GM21576 (cell line): ENCODE data around the gene MAP3K4.

Experiments
- ATAC-seq: cut with Tn5 transposase; IDR thresholded peaks from one replicate; pipeline ENCODE4 v1.9.1; 2021; ENCODE audit warnings: mild to moderate bottlenecking, moderate library complexity; ENCODE audit not compliant: unreplicated experiment

MAP3K4 gene

GRCh38 chr6:161139766-161140553, 148.4 kb downstream of the MAP3K4 start:
- no peak for ATAC-seq

- no peak for ATAC-seq
Observed at GRCh38 chr6:161140554-161140875, 148.9 kb downstream of the MAP3K4 start.

DNA sequence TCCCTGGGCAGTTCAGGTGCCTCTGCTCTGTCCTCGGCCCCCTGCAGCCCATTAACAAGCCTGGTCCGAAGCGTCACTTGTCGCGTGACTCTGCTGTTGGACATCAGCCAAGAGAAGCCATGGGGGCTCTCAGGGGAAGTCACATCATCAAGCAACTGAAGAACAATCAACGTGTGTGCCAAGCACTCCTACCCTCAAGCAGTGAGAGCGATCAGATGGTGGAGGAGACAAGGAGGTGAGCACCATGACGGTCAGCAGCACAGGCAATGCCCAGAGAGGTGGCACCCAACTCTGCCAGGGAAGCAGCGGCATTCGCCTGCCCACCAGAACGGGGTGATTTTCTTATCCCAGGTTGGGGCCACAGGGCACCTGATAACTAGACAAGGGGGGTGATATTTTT, 149.6 kb downstream of the MAP3K4 start:
- no peak for ATAC-seq

- no peak for ATAC-seq
Observed at GRCh38 chr6:161142957-161143296, 151.4 kb downstream of the MAP3K4 start.

DNA sequence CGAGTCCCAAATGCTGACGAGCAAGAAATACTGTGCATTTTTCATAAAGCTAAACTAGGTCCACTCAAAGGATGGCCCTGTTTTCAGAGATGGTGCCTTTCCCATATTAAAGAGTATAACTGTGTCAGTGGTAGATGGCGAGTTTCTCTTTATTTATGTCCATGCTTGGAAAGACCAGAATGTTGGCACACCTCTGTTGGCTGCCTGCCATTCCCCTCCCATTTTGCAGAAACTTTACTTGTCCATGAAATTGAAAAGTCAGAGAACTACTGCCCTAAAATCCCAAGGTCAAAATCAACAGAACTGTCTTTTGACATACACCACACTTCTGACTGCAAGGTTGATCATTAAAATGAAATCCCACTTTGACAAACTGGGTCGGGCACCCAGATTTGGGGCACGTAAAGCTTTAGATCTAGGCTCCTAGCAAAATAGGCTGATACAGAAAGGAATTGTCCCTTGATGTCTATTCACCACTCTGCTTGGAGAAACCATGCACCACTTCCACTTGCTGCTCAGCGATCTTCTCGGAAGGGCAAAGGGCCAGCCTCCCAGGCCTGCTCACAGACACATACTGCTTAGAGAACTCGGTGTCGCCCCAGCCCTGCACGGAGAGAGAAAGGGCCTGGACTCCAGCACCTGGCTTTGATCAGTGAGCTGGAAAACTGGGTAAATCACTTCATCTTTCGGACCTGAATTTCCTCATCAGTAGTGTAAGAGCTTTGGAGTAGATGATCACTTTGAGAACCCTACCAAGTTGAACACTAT, 152.3 kb downstream of the MAP3K4 start:
- ATAC-seq = no peak

DNA sequence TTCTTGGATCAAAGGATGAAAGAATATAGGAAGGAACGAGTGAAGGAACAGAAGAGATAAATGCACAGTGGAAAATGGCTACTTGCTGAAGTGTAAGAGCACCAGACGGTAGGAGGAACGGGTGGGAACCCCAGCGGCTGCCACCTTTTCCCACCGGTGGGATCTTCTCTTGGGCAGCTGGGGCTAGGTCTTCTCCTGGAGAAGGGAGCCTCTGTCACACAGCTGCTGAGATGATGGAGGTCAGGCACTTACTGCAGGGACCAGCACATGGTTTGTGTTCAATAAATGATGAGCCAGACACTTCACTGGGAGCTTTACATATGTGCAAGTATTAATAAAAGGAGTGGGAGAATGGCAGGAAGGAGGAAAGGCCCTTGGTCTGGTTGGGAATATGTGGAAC, 158.6 kb downstream of the MAP3K4 start:
- no peak for ATAC-seq

GRCh38 chr6:161150566-161150965, 159.0 kb downstream of the MAP3K4 start:
- no peak for ATAC-seq

DNA sequence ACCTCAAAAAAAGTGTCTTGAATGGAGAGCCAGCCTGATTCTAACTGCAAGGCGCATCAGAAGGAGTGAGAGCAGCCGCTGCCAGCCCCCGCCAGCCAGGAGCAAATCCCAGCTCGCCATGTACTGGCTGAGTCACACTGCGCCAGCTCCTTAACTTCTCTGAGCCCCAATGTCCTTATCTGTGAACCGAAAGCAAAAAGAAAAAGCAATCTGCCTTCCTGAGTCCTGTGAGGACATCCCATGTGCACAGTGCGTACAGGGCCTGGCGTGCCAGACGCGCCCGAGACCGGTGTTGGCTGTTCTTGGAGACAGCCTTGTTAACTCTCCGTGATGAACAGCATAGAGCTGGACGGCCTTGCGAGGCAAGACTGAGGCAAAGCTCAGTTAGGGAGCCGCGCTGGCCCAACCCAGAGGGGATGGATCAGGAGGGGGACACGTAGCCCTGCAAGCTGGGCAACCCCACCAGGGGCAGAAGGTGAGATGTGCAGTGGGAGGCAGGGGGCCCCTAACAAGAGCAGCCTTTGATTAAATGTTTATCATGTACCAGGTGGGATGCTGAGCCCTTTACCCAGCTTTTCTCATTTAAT, 159.6 kb downstream of the MAP3K4 start:
- ATAC-seq = no peak

DNA sequence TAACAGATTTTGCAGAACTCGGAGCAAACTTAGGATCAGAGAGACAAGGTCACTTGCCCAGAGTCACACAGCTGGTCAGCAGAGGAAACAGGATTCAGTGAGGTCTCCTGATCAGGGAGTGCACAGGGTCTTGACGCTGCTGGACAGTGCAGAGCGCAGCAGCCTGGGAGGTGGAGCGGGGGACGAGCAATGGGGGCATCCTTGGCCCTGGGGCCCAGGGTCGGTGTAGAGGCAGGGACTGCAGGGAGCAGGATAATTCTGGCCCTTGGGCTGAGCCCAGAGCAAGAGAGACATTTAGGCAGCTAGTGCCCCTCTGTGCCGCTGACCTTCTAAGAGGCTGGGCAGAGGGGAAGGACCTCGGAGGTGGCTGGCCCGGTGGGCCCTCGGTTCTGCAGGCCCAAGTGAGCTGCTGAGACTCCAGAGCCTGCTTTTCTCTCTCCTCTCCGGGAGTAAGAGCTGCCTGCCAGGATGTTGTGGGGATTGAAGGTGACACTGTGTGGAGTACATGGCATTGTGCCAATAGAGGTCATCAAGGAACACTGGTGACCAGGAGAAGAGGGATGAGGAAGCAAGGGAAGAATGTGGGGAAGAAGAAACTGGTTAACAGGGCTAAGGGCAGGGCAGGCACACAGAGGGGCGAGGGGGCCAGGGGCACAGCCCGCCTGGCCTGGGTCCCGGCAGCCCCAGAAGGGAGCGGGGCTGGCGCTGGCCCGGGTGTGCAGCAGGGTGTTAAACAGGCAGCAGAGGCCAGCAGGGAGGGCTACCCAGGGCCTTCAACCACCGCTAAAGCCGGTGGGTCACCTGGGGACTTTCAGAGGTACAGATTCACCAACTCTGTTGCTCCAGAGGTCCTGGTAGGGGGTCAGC, 160.3 kb downstream of the MAP3K4 start:
- ATAC-seq = no peak

- no peak for ATAC-seq
Observed at GRCh38 chr6:161152527-161152862, 160.9 kb downstream of the MAP3K4 start.

DNA sequence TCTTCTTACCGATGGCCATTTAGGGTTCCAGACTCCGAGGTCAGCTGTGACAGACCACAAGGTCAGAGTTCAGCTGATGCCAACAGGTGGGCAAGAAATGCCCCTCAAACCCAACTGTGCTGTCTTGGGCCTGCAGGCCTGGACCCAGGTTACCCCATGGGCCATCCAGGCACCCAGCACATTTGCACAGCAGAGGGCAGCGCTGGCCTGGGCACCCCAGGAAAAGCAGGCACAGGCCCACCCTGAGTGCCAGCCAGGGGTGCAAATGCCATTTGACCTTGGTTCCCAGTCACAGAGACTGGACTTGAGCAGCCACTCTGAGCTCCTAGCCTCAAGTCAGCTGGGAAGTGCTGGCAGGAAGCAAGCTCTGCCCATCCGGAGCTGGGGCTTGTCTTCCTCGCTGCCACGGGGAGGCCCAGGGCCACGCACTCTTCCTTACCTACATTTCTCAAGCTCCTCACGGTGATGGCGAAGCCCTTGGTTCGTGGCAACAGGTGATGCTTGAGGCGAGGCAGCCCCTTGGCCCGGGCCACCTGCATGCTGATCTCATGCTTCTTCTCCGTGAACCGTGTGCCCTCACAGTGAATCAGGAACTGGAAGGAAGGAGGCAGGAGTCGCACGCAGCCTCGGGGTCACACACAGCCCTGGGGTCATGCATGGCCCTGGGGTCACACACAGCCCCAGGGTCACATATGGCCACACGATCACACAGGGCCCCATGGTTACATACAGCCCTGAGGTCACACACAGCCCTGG, 161.5 kb downstream of the MAP3K4 start:
- no peak for ATAC-seq

DNA sequence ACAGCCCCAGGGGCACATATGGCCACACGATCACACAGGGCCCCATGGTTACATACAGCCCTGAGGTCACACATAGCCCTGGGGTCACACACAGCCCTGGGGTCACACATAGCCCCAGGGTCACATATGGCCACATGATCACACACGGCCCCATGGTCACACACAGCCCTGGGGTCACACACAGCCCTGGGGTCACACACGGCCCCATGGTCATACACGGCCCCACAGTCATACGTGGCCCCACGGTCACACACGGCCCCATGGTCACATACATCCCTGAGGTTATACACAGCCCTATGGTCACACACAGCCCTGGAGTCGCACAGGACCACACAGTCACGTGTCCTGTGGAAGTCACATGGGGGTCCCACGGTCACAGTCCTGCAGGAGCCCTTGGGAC, 162.2 kb downstream of the MAP3K4 start:
- no peak for ATAC-seq

GRCh38 chr6:161154796-161155335, 163.3 kb downstream of the MAP3K4 start:
- ATAC-seq = no peak

DNA sequence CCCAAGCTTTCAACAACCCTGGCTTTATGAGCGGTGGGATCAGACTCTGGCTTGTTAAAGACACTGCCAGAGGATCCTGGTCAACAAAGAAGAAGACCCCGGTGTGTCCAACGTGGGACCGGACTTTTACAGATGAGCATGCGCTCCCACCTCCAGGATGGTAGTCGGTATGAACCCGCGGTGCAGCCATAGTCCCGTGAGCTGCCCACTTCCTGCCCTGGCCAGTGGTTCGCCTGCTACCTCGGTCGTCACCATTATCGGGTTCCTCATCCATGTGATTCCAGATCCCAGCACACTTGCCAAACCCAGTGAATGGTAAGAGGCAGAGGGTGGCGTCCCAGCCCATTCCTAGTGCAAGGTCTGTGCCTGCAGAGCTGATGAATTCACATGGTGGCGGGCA, 169.6 kb downstream of the MAP3K4 start:
- ATAC-seq = no peak

GRCh38 chr6:161161889-161162624, 170.5 kb downstream of the MAP3K4 start:
- no peak for ATAC-seq

DNA sequence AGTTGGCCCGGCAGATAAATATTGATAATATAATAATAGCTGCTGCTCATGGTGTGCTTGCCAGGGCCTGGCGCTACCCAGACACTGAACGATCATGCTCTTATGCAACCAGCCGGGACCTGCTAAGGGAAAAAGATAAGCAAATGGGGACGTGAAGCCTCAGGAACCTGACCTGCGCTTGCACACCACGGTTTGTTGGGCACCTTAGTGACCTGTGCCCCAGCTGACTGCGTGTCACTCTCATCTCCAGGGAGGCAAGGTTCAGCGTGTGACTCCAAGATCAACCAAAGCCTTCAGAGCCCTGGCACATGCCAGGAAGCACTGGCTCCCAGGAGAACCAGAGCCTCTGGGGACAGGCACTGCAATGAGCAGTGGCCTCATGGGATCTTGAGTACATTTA, 171.2 kb downstream of the MAP3K4 start:
- no peak for ATAC-seq

DNA sequence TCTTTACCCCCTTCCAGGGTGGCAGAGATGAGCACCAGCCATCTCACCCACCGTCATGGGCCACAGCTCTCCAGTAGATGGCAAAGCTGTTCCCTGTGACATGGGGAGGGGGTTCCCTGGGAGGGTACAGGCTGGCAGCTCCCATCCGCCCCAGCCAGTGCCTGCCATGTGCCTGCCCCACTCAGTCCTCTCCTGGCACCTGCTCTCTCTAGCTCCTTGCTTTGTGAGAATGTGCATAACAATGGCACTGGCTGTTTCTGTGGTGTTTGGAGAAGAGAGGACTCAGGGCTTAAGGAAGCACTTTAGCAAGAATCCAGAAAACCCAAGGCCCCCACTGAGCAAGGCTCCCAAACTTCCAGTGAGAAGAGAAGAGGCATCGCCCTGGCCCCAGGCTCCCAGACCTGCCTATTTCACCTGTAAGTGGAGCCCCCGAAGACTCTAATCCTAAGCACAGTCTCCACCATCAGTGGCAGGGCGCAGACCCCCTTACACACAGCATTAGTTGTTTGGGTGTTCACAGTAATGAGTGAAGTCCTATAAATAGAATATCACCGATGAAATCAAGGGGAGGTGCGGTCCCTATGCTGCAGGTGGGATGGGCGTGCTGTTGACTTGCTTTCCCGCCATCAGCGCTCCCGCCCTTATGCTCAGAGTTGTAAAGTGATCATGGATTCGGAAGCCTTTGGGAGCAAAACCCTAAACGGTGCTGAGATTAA, 172.1 kb downstream of the MAP3K4 start:
- no peak for ATAC-seq

DNA sequence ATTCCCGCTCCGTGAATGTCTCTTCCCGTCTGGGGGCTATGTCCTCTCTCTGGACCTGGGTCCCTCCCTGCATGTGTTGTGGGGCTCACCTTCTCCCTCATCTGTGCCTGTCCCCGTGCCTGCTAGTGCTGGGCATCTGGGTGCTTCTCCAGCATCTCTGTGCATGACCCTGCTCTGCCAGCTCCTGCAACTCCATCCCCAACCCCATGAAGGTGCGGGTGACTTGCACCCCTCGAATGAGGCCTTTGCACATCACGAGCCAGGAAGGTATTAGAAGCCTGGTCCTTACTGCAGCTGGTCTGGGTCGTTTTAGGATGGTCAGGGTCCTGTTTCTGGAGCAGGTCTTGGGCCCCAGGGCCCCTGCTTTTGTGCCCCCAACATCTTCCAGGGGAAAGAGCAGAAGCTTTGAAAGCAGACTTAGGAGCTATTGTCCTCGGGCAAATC, 172.6 kb downstream of the MAP3K4 start:
- no peak for ATAC-seq

- ATAC-seq = no peak
Observed at GRCh38 chr6:161166176-161166575, 174.6 kb downstream of the MAP3K4 start.
